GM13977 (cell line): ENCODE data around the gene CDH4.

Experiments used
- DNase-seq: peaks from one replicate; pipeline ENCODE4 v3.0.0; 2012; ENCODE audit warnings: low spot score
- in situ Hi-C: fragments of 300-500 bp; cut with MboI; formaldehyde crosslinking; loops from one replicate; pipeline ENCODE4 v1.12.0; 2022; ENCODE audit warnings: low sequenced_read_pairs, low pct_unique_long_range_greater_than_20kb, mixed read lengths, inconsistent platforms; ENCODE audit not compliant: unreplicated experiment
- TF ChIP-seq, protein P1 (sequence below): IDR thresholded peaks from 2 replicates; pipeline ENCODE4 v1.5.1; 2012; ENCODE audit warnings: mild to moderate bottlenecking, control low read depth; ENCODE audit not compliant: insufficient read depth; ENCODE audit errors: extremely low read depth, missing control alignments

CDH4 gene

GRCh38 chr20:61929561-61929960 lies 677.5 kb downstream of the CDH4 start:
- TF ChIP-seq, protein P1, sequence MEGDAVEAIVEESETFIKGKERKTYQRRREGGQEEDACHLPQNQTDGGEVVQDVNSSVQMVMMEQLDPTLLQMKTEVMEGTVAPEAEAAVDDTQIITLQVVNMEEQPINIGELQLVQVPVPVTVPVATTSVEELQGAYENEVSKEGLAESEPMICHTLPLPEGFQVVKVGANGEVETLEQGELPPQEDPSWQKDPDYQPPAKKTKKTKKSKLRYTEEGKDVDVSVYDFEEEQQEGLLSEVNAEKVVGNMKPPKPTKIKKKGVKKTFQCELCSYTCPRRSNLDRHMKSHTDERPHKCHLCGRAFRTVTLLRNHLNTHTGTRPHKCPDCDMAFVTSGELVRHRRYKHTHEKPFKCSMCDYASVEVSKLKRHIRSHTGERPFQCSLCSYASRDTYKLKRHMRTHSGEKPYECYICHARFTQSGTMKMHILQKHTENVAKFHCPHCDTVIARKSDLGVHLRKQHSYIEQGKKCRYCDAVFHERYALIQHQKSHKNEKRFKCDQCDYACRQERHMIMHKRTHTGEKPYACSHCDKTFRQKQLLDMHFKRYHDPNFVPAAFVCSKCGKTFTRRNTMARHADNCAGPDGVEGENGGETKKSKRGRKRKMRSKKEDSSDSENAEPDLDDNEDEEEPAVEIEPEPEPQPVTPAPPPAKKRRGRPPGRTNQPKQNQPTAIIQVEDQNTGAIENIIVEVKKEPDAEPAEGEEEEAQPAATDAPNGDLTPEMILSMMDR = no peak
- no peak for DNase-seq
- in situ Hi-C loops = no loop called here

- in situ Hi-C loops = no loop called here
- no peak for DNase-seq
These were observed 678.1 kb downstream of the CDH4 start for GRCh38 chr20:61929971-61930666.

GRCh38 chr20:61930776-61931475 lies 678.9 kb downstream of the CDH4 start:
- in situ Hi-C loops = no loop called here

More at GRCh38 chr20:61929971-61930666, 678.1 kb downstream of the CDH4 start:
- TF ChIP-seq, protein P1 = no peak

DNA sequence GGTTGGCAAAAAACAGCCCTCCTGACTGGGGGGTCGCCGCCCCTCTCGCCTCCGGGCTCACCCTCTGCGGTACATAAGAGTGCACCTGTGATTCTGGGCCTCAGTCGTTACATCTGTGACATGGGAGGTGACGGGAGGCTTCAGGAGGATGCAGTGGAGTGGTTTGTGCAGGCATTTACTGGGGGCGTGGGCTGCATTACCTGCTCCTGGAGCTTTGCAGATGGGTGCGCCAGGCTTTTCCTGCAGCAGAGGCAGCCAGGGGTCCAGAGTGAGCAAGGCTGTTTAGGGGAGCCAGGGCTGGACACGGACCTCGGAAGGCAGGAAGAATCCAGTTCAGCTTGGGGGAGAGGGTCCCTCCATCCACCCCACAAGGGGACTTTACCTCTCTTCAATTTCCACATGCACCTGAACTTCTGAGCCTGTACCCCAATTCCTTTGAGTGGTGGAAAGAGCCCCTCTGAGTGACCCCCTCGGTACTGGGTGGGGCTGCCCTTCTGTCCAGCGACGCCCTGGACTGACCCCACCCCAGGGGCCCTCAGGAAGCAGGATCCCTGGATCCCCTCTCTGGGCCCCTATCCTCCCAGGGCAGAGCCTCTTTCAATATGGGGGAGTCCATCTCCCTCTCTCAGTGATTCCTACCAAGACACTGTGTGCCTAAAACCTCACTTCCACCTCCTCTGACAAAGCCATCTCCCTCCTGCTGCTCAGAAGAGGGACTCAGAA lies 679.6 kb downstream of the CDH4 start:
- no peak for DNase-seq
- in situ Hi-C loops = no loop called here
- TF ChIP-seq, protein P1 = no peak

More at GRCh38 chr20:61930776-61931475, 678.9 kb downstream of the CDH4 start:
- DNase-seq = no peak
- TF ChIP-seq, protein P1 = no peak

- TF ChIP-seq, protein P1 = no peak
- in situ Hi-C loops = no loop called here
- DNase-seq = no peak
These were observed 680.1 kb downstream of the CDH4 start for GRCh38 chr20:61932199-61932592.

DNA sequence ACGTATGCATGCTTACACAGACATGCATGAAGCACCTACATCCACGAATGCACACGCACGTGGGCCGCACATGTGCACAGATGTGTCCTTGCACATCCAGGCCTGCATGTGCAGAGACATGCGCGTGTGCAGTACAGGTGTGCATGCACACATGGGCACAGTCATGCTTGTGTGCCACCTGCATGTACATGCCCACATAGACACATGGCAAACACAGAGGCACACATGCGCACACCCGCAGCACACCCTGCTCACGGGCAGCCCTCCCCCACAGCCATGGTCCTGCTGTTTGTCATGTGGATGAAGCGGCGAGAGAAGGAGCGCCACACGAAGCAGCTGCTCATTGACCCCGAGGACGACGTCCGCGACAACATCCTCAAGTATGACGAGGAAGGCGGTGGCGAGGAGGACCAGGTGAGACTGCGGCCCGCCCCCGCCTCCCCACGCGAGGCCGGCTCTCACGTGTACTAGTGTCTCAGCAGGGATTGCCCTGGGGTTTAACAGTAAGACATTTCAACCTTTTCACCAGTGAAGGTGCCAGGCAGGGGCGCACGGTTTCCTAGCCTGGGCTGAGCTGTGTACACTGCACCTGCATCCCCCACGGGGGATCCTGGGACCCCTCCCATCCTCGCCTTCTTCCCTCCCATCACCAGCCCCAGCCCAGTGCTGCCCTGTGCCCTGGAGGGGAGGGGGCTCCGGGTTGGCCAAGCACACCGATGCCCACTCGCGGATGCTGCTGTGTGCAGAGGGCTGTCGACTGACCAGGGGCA lies 680.8 kb downstream of the CDH4 start:
- in situ Hi-C loops = no loop called here
- TF ChIP-seq, protein P1 = no peak
- no peak for DNase-seq
